HepG2 (cell line): ENCODE results near the gene MRPL14. TPM values are rescaled to one million over a fixed set of nuclear protein-coding genes. Genes with fewer than 3 reads are reported as not detected.

ENCODE experiments used
- CEBPZ ChIP-seq: IDR thresholded peaks from 2 replicates; pipeline ENCODE4 v1.6.1; 2012; ENCODE audit warnings: low read length, improper control_type of control experiment
- FOXO4 ChIP-seq: sonication (generic); formaldehyde crosslinking; conservative IDR thresholded peaks from 2 replicates; pipeline ENCODE4 v1.8.1; 2023; ENCODE audit warnings: missing genetic modification reagents
- GLMP ChIP-seq: sonication (generic); formaldehyde crosslinking; IDR thresholded peaks from 2 replicates; pipeline ENCODE4 v1.9.0; 2021; ENCODE audit warnings: missing genetic modification reagents, mild to moderate bottlenecking, borderline replicate concordance
- MAFF ChIP-seq: IDR thresholded peaks from 2 replicates; pipeline ENCODE4 v1.6.1; 2011; ENCODE audit warnings: low read depth, low read length, improper control_type of control experiment
- MAX ChIP-seq: IDR thresholded peaks from 2 replicates; pipeline ENCODE4 v1.6.1; 2012; ENCODE audit warnings: inconsistent platforms
- MYC ChIP-seq: sonication (generic); formaldehyde crosslinking; IDR thresholded peaks from 2 replicates; pipeline ENCODE4 v1.9.0; 2021; ENCODE audit warnings: missing genetic modification reagents, borderline replicate concordance
- MZF1 ChIP-seq: sonication (generic); formaldehyde crosslinking; IDR thresholded peaks from 2 replicates; pipeline ENCODE4 v1.8.1; 2023; ENCODE audit warnings: mild to moderate bottlenecking, missing genetic modification reagents, borderline replicate concordance
- POLR2AphosphoS5 ChIP-seq: IDR thresholded peaks from 2 replicates; pipeline ENCODE4 v1.6.1; 2012; ENCODE audit warnings: low read depth, low read length
- POLR2G ChIP-seq: fragments of 200-400 bp; formaldehyde crosslinking; IDR thresholded peaks from 2 replicates; pipeline ENCODE4 v1.6.1; 2018; ENCODE audit warnings: mild to moderate bottlenecking, low read depth, low read length, moderate library complexity
- PPARG ChIP-seq: conservative IDR thresholded peaks from 2 replicates; pipeline ENCODE4 v1.6.1; 2016; ENCODE audit warnings: missing biosample characterization, missing genetic modification reagents
- RARA ChIP-seq: IDR thresholded peaks from 2 replicates; pipeline ENCODE4 v1.6.1; 2016; ENCODE audit warnings: missing genetic modification reagents, missing compliant biosample characterization
- SP4 ChIP-seq: sonication (generic); formaldehyde crosslinking; IDR thresholded peaks from 2 replicates; pipeline ENCODE4 v1.8.1; 2023; ENCODE audit warnings: mild to moderate bottlenecking, missing genetic modification reagents
- SRY ChIP-seq: sonication (generic); formaldehyde crosslinking; IDR thresholded peaks from 2 replicates; pipeline ENCODE4 v1.8.0; 2022; ENCODE audit warnings: mild to moderate bottlenecking, missing genetic modification reagents
- ZNF10 ChIP-seq: sonication (generic); formaldehyde crosslinking; IDR thresholded peaks from 2 replicates; pipeline ENCODE4 v1.4.0; 2020; ENCODE audit warnings: mild to moderate bottlenecking, low read depth, missing genetic modification reagents, borderline replicate concordance
- ZNF143 ChIP-seq: sonication (generic); formaldehyde crosslinking; IDR thresholded peaks from 2 replicates; pipeline ENCODE4 v1.4.0; 2020; ENCODE audit warnings: missing genetic modification reagents
- ZNF460 ChIP-seq: sonication (generic); formaldehyde crosslinking; IDR thresholded peaks from 2 replicates; pipeline ENCODE4 v1.5.1; 2020; ENCODE audit warnings: missing genetic modification reagents, mild to moderate bottlenecking, borderline replicate concordance
- ZNF468 ChIP-seq: sonication (generic); formaldehyde crosslinking; IDR thresholded peaks from 2 replicates; pipeline ENCODE4 v1.8.0; 2022; ENCODE audit warnings: mild to moderate bottlenecking, moderate library complexity, missing genetic modification reagents
- ZNF609 ChIP-seq: sonication (generic); formaldehyde crosslinking; IDR thresholded peaks from 2 replicates; pipeline ENCODE4 v1.4.0; 2020; ENCODE audit warnings: mild to moderate bottlenecking, missing genetic modification reagents, borderline replicate concordance
- ZSCAN9 ChIP-seq: IDR thresholded peaks from 2 replicates; pipeline ENCODE4 v1.6.1; 2016; ENCODE audit warnings: borderline replicate concordance
- polyA plus RNA-seq, 8 experiments: library from polyadenylated mRNA; depleted of rRNA in 3 of 8; stranded (reverse) in 7 of 8; unstranded in 1 of 8; fragments of >200 nt; fragmentation: Illumina TruSeq in 4 of 8; extraction: Trizol in 4 of 8; gene quantifications; 2 replicates each; pipeline versions ENCODE4 v1.2.1 to v1.2.3, GENCODE V29; 2011 to 2016; ENCODE audit warnings: low read depth in 4 of 8, missing spikeins in 1 of 8, mixed read lengths in 1 of 8; ENCODE audit not compliant: insufficient read depth in 1 of 8
- total RNA-seq, 5 experiments: library from RNA; depleted of rRNA; stranded (reverse); fragments of >200 nt; fragmentation: Illumina TruSeq; extraction: Trizol; gene quantifications; 2 replicates each; pipeline ENCODE4 v1.2.3, GENCODE V29; 2016; ENCODE audit warnings: low read depth in 1 of 5

The MRPL14 gene
- total and polyA plus RNA-seq, 2 of the 13 experiments (the other 11 are each of a cell fraction or from before 2014, with no cell fraction given), result 157 to 178 TPM

- TF ChIP-seq ZNF10 (CRISPR knock-in tag), result no peak
- TF ChIP-seq RARA (CRISPR knock-in tag), result no peak
- no peak for TF ChIP-seq ZNF468 (CRISPR knock-in tag)
- no peak for TF ChIP-seq PPARG (CRISPR knock-in tag)
- no peak for TF ChIP-seq ZNF460 (CRISPR knock-in tag)
- peak; percentile 47; the same call in 1 of the 2 replicates for TF ChIP-seq POLR2G
- no peak for TF ChIP-seq MZF1
- no peak for TF ChIP-seq ZSCAN9 (CRISPR knock-in tag)
- TF ChIP-seq MAFF, result no peak
- TF ChIP-seq MYC (CRISPR knock-in tag), result 0 out of 2 replicates have a peak, but pooled peaks have one; percentile 29
- no peak for TF ChIP-seq CEBPZ
- no peak for TF ChIP-seq GLMP
- no peak for TF ChIP-seq ZNF143 (CRISPR knock-in tag)
- TF ChIP-seq FOXO4, result no peak
- TF ChIP-seq POLR2AphosphoS5, result peak; percentile 56
- no peak for TF ChIP-seq SP4 (CRISPR knock-in tag)
- TF ChIP-seq ZNF609, result no peak
- TF ChIP-seq MAX, result no peak
- TF ChIP-seq SRY, result no peak; the same call in 1 of the 2 replicates
Observed at GRCh38 chr6:44082872-44083321, 44.4 kb downstream of the MRPL14 start (continued).
